ENCODE measurements around the gene DHRS7C.
A peak's percentile ranks its signal among the peaks of the same experiment; 100 is the strongest.

The DHRS7C gene

DNA sequence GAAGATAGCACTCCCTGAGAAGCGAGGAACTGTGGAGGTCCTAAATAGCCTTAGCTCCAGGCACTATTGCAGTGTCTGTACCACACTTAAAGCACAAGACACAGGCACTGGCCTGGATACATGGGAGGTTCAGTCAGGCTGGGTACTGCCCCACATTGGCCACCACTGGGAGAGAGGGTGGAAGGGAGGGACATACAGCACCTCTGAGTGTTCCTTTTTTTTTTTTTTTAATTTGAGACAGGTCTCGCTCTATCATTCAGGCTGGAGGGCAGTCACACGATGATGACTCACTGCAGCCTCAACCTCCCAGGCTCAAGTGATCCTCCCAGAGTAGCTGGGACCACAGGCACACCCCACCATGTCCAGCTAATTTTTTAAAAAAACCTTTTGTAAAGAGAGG is 29.1 kb upstream of the DHRS7C start:
- H3K27ac ChIP-seq = no peak overlapping the region
- ChIA-PET CTCF (interaction anchor here (0.5 to 0.6 kb wide), 2 partner anchors 9 to 17 kb away, joined by 3 read pairs; no protein-coding TSS in a partner anchor), POLR2A (ENCODE audit: low non-redundant PET) (interaction anchor here (0.6 kb wide), 1 partner anchor 1239 kb away, joined by 7 read pairs; no protein-coding TSS in a partner anchor)
- TF ChIP-seq, protein P1, sequence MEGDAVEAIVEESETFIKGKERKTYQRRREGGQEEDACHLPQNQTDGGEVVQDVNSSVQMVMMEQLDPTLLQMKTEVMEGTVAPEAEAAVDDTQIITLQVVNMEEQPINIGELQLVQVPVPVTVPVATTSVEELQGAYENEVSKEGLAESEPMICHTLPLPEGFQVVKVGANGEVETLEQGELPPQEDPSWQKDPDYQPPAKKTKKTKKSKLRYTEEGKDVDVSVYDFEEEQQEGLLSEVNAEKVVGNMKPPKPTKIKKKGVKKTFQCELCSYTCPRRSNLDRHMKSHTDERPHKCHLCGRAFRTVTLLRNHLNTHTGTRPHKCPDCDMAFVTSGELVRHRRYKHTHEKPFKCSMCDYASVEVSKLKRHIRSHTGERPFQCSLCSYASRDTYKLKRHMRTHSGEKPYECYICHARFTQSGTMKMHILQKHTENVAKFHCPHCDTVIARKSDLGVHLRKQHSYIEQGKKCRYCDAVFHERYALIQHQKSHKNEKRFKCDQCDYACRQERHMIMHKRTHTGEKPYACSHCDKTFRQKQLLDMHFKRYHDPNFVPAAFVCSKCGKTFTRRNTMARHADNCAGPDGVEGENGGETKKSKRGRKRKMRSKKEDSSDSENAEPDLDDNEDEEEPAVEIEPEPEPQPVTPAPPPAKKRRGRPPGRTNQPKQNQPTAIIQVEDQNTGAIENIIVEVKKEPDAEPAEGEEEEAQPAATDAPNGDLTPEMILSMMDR (conservative IDR thresholded peaks at IDR 0.05; ENCODE audit: low read depth) = no peak
- DNase-seq (ENCODE audit: low spot score) = no peak

DNA sequence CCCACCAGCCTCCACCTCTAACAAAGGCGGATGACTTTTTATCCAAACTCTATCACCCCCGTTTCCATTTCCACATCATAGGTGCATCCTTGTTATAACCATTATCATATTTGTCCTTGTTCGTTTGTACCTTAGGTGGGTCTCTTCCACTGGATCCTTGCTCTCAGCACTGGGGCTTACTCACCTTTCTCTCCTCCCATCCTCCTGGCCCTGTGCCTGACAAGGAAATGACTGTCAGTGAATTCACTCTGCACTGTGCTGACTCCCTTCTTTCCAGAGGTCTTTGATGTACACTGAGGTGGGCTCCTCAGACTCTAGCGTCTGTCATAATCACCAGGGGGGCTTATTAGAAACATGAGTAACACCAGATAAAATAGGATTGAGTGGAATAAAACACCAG is 27.4 kb upstream of the DHRS7C start:
- peak; percentile 29 for DNase-seq (ENCODE audit: low spot score)
- TF ChIP-seq, protein P1 (conservative IDR thresholded peaks at IDR 0.05; ENCODE audit: low read depth) = no peak
- POLR2A ChIA-PET (ENCODE audit: low non-redundant PET) = no interaction called here
- CTCF ChIA-PET = no interaction called here
- H3K27ac ChIP-seq = no peak overlapping the region

DNA sequence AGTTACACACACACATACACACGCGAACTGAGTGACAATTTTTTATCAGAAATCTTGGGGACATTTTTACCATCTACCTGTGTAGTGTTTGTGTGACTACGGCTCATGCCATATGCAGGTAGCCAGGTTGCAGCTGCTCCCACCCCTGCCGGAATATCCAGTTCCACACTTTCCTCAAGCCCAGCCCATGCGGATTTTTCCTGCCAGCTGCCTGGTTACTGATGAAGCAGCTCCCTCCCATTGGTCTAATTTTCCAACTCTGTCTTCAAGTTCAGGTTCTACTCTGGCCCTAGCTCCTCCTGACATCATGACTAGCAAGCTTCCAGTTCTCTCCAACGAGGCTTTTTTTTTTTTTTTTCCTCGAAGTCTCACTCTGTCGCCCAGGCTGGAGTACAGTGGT is 25.7 kb upstream of the DHRS7C start:
- CTCF ChIA-PET = interaction anchor here (0.8 to 0.9 kb wide), 2 partner anchors 87 to 303 kb away, joined by 3 to 5 read pairs; no protein-coding TSS in a partner anchor
- H3K27ac ChIP-seq = no peak overlapping the region
- TF ChIP-seq, protein P1 (conservative IDR thresholded peaks at IDR 0.05; ENCODE audit: low read depth) = no peak
- POLR2A ChIA-PET (ENCODE audit: low non-redundant PET) = no interaction called here
- DNase-seq (ENCODE audit: low spot score) = peak; percentile 79

DNA sequence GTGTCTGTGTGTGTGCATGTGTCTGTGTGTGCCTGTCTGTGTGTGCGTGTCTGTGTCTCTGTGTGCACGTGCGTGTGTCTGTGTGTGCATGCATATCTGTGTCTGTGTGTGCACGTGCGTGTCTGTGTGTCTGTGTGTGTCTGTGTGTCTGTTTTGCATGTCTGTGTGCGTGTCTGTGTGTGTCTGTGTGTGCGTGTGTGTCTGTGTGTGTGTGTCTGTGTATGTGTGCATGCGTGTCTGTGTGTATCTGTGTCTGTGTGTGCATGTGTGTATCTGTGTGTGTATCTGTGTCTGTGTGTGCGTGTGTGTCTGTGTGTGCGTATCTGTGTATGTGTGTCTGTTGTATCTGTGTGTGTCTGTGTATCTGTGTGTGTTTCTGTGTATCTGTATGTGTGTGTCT is 25.1 kb upstream of the DHRS7C start:
- ChIA-PET POLR2A (ENCODE audit: low non-redundant PET) (no interaction called here), CTCF (interaction anchor here (0.9 kb wide), 1 partner anchor 86 kb away, joined by 5 read pairs; no protein-coding TSS in a partner anchor)
- H3K27ac ChIP-seq = no peak overlapping the region
- TF ChIP-seq, protein P1 (conservative IDR thresholded peaks at IDR 0.05; ENCODE audit: low read depth) = no peak
- no peak for DNase-seq (ENCODE audit: low spot score)

DNA sequence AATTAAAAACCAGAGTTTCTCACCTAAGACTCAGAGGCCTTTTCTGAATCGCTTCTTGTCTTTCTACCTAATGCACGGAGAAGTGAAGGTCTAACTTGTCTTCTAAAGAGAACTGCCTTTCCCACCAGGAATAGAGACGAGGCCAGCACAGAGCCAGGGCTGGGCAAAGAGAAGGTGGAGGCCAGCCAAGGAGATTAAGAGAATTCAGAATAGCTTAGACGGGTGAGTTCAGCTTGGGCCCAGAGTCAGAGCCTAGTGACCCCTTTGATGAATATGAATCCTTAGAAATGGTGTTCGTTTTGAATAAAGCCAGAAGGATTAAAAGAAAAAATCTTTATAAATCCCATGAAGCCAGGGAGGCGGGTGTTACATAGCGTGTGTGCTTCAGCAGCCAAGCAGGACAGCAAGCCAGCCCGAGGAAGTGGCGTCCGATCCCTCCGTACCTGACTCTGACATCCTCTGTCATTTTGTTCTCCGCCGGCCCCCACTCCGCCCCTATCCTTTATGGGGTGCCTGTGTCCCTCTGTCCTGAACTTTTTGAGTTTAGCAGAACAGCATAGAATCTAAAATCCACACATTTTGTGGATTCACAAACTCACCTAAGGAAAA is 23.0 kb upstream of the DHRS7C start:
- DNase-seq (ENCODE audit: low spot score) = no peak
- H3K27ac ChIP-seq = no peak overlapping the region
- POLR2A ChIA-PET (ENCODE audit: low non-redundant PET) = no interaction called here
- CTCF ChIA-PET = interaction anchor here (0.6 kb wide), 1 partner anchor 63 kb away, joined by 4 read pairs; no protein-coding TSS in a partner anchor
- TF ChIP-seq, protein P1 (conservative IDR thresholded peaks at IDR 0.05; ENCODE audit: low read depth) = no peak

DNA sequence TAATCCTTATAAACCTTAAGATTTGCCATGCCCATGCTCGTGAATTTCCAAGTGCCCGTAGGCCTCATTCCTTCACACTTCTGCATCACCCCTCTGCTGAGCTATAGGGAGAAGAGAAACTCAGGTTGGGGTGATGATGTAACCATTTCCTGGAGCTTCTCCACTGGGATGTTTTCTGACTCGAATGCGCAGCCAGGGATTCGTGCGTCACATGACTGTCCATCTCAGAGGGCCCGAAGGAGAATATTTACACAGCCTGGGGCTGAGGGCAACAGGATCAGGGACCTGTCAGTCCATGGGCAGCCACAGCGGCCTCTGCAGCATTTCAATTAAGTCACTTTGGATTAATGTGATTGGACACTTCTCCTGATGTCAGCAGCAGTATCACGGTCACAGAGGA is 21.8 kb upstream of the DHRS7C start:
- ChIA-PET POLR2A (ENCODE audit: low non-redundant PET) (no interaction called here), CTCF (no interaction called here)
- H3K27ac ChIP-seq = no peak overlapping the region
- TF ChIP-seq, protein P1 (conservative IDR thresholded peaks at IDR 0.05; ENCODE audit: low read depth) = no peak
- no peak for DNase-seq (ENCODE audit: low spot score)
